ENCODE results near the gene RALGPS1.

RALGPS1 gene

GRCh38 chr9:127036437-127036836 lies 121.9 kb downstream of the RALGPS1 start:
- no peak overlapping the region for H3K4me3 ChIP-seq (ENCODE audit: low read depth, low read length)
- no peak for TF ChIP-seq CTCF (IDR thresholded peaks at IDR 0.05)
- no peaks in the 10 kb centered on the region for H3K9me3 ChIP-seq (ENCODE audit: control insufficient read depth, low read length)
- peak overlapping the region; percentile 38 for H3K27ac ChIP-seq
- no peak overlapping the region for H3K4me2 ChIP-seq (ENCODE audit: low read length)
- H3K9ac ChIP-seq: no peak overlapping the region
- H3K36me3 ChIP-seq (ENCODE audit: control insufficient read depth, insufficient read depth, low read length): no peaks in the 10 kb centered on the region
- no peaks in the 10 kb centered on the region for H3K4me1 ChIP-seq
- no peaks in the 10 kb centered on the region for H3K27me3 ChIP-seq (ENCODE audit: control insufficient read depth, insufficient read depth, low read length)
- H3K79me2 ChIP-seq: no peaks in the 10 kb centered on the region
- no peak overlapping the region for H2AFZ ChIP-seq

- Histone ChIP-seq H3K9me3 (ENCODE audit: control insufficient read depth, low read length) (no peaks in the 10 kb centered on the region), H2AFZ (no peak overlapping the region), H3K4me2 (ENCODE audit: low read length) (no peak overlapping the region), H3K27ac (no peak overlapping the region), H3K27me3 (ENCODE audit: control insufficient read depth, insufficient read depth, low read length) (no peaks in the 10 kb centered on the region), H3K36me3 (ENCODE audit: control insufficient read depth, insufficient read depth, low read length) (no peaks in the 10 kb centered on the region), H3K79me2 (no peaks in the 10 kb centered on the region), H3K4me3 (ENCODE audit: low read depth, low read length) (no peak overlapping the region), H3K9ac (no peak overlapping the region), H3K4me1 (no peaks in the 10 kb centered on the region)
- no peak for TF ChIP-seq CTCF (IDR thresholded peaks at IDR 0.05)
Measured at GRCh38 chr9:127038531-127038930, 123.9 kb downstream of the RALGPS1 start.

- no peak overlapping the region for H2AFZ ChIP-seq
- H3K27me3 ChIP-seq (ENCODE audit: control insufficient read depth, insufficient read depth, low read length): no peaks in the 10 kb centered on the region
- no peak for TF ChIP-seq CTCF (IDR thresholded peaks at IDR 0.05)
- H3K4me1 ChIP-seq: no peaks in the 10 kb centered on the region
- H3K4me3 ChIP-seq (ENCODE audit: low read depth, low read length): no peak overlapping the region
- no peaks in the 10 kb centered on the region for H3K36me3 ChIP-seq (ENCODE audit: control insufficient read depth, insufficient read depth, low read length)
- no peak overlapping the region for H3K9ac ChIP-seq
- no peak overlapping the region for H3K4me2 ChIP-seq (ENCODE audit: low read length)
- H3K9me3 ChIP-seq (ENCODE audit: control insufficient read depth, low read length): no peaks in the 10 kb centered on the region
- no peak overlapping the region for H3K27ac ChIP-seq
- H3K79me2 ChIP-seq: no peaks in the 10 kb centered on the region
Measured at GRCh38 chr9:127039492-127039891, 124.9 kb downstream of the RALGPS1 start.

GRCh38 chr9:127045148-127045547 lies 130.6 kb downstream of the RALGPS1 start:
- no peak overlapping the region for H3K4me2 ChIP-seq (ENCODE audit: low read length)
- no peak for TF ChIP-seq CTCF (IDR thresholded peaks at IDR 0.05)
- H3K4me3 ChIP-seq (ENCODE audit: low read depth, low read length): no peak overlapping the region
- no peaks in the 10 kb centered on the region for H3K4me1 ChIP-seq
- H3K9ac ChIP-seq: no peak overlapping the region
- H3K27me3 ChIP-seq (ENCODE audit: control insufficient read depth, insufficient read depth, low read length): no peaks in the 10 kb centered on the region
- no peak overlapping the region for H2AFZ ChIP-seq
- no peaks in the 10 kb centered on the region for H3K79me2 ChIP-seq
- H3K9me3 ChIP-seq (ENCODE audit: control insufficient read depth, low read length): no peaks in the 10 kb centered on the region
- H3K36me3 ChIP-seq (ENCODE audit: control insufficient read depth, insufficient read depth, low read length): no peaks in the 10 kb centered on the region
- no peak overlapping the region for H3K27ac ChIP-seq

GRCh38 chr9:127047971-127048370 lies 133.4 kb downstream of the RALGPS1 start:
- H3K36me3 ChIP-seq (ENCODE audit: control insufficient read depth, insufficient read depth, low read length): no peaks in the 10 kb centered on the region
- no peaks in the 10 kb centered on the region for H3K79me2 ChIP-seq
- TF ChIP-seq CTCF (IDR thresholded peaks at IDR 0.05): no peak
- no peak overlapping the region for H2AFZ ChIP-seq
- H3K9me3 ChIP-seq (ENCODE audit: control insufficient read depth, low read length): no peaks in the 10 kb centered on the region
- no peaks in the 10 kb centered on the region for H3K4me1 ChIP-seq
- H3K9ac ChIP-seq: no peak overlapping the region
- H3K27ac ChIP-seq: peak overlapping the region; percentile 15
- no peak overlapping the region for H3K4me2 ChIP-seq (ENCODE audit: low read length)
- H3K4me3 ChIP-seq (ENCODE audit: low read depth, low read length): no peak overlapping the region
- no peaks in the 10 kb centered on the region for H3K27me3 ChIP-seq (ENCODE audit: control insufficient read depth, insufficient read depth, low read length)

Measured in parathyroid adenoma (tissue), 2 donors.